ENCODE measurements around the gene DCLRE1C. TPM values are rescaled to one million over a fixed set of nuclear protein-coding genes. Genes with fewer than 3 reads are reported as not detected.
"Not testable (repeated sequence)": the region's sequence is repeated elsewhere in the genome, so short reads cannot be mapped to it uniquely, and the experiment has no call there.

Gene DCLRE1C
- total and polyA plus RNA-seq, 3 experiments from 2014 or later, result 11.3 to 28.4 (median 12.5) TPM

DNA sequence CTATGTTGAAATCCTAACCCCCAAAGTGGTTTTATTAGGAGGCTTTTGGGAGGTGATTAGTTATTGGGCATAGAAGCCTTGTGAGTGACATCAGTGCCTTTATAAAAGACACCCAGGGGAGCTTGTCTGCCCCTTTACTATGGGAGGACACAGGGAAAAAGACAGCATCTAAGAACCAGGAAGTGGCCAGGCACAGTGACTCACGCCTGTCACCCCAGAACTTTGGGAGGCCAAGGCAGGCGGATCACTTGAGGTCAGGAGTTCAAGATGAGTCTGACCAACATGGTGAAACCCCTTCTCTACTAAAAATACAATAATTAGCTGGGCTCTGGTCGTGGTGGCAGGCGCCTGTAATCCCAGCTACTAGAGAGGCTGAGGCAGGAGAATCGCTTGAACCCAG, 14.9 kb downstream of the DCLRE1C start:
- not testable (repeated sequence) for DNase-seq

DNA sequence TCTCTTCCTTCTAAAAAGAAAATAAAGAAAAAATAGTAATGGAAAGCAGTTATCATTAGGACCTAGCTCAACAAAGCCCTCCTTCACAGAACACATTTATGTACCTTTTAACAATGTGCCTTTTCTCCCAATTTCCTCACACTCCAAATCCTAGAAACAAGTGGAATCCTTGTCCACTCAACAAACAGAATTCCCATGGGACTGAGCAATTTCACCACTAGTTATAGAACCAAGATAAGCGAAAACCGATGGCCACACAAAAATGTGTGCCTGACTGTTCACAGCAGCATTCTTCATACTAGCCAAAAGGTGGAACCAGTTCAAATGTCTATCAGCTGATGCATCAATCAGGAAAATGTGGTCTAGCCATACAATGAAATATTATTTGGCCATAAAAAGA, 17.3 kb downstream of the DCLRE1C start:
- POLR2A ChIA-PET, result no interaction called here
- peaks cover 21% of the 10 kb centered on the region for H3K36me3 ChIP-seq (ENCODE audit: insufficient read depth, low read length)

More for the DNA sequence above, 14.9 kb downstream of the DCLRE1C start:
- peak overlapping the region in 4 of 8 donors; percentile 20 to 94 (median 44) for H3K27ac Mint-ChIP-seq
- H3K9me3 Mint-ChIP-seq; H3K36me3 ChIP-seq (ENCODE audit: insufficient read depth, low read length); POLR2A ChIA-PET; H3K4me3 Mint-ChIP-seq; H3K4me1 ChIP-seq (ENCODE audit: insufficient read depth, low read length); CTCF ChIA-PET; H3K4me3 ChIP-seq (ENCODE audit: low read length); H3K27me3 Mint-ChIP-seq; H3K9me3 ChIP-seq (ENCODE audit: low read length); H3K27ac ChIP-seq (ENCODE audit: low read depth, low read length); H3K27me3 ChIP-seq (ENCODE audit: insufficient read depth, low read length, poor library complexity, severe bottlenecking): not testable (repeated sequence)
- H3K36me3 Mint-ChIP-seq, result peaks cover 0 to 64% (median 17%) of the 10 kb centered on the region in 3 donors
- H3K4me1 Mint-ChIP-seq, result peaks cover 9 to 14% (median 13%) of the 10 kb centered on the region in 3 donors

DNA sequence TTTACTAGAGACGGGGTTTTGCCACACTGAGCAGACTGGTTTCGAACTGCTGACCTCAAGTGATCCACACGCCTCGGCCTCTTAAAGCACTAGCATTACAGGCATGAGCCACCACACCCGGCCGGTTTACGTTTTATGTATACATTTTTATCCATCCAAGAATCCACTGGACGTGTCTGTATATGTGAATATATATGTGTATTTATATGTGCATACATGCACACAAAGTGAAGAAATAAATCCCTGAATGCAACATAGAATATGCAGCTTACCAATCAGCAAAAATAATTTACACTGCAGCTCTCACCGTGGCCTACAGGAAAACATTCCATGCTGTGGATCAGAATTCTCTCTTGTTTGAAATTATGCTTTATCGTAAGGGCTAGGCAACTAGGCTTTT, 23.3 kb downstream of the DCLRE1C start:
- ChIA-PET CTCF (interaction anchor here (1.1 kb wide), 1 partner anchor 29 kb away, joined by 3 read pairs; the partner anchor contains the start of gene MEIG1), POLR2A (no interaction called here)
- Mint-ChIP-seq H3K36me3 (peaks cover 9 to 83% (median 24%) of the 10 kb centered on the region in 3 donors), H3K9me3 (no peaks in the 10 kb centered on the region), H3K4me3 (no peak overlapping the region), H3K27me3 (no peaks in the 10 kb centered on the region), H3K27ac (no peak overlapping the region), H3K4me1 (peaks cover 0 to 1% (median 0%) of the 10 kb centered on the region in 3 donors)
- Histone ChIP-seq H3K27me3 (ENCODE audit: insufficient read depth, low read length, poor library complexity, severe bottlenecking) (no peaks in the 10 kb centered on the region), H3K9me3 (ENCODE audit: low read length) (no peaks in the 10 kb centered on the region), H3K36me3 (ENCODE audit: insufficient read depth, low read length) (peaks cover 39% of the 10 kb centered on the region), H3K4me1 (ENCODE audit: insufficient read depth, low read length) (no peaks in the 10 kb centered on the region), H3K4me3 (ENCODE audit: low read length) (no peak overlapping the region), H3K27ac (ENCODE audit: low read depth, low read length) (no peak overlapping the region)
- DNase-seq, result no peak

More for the DNA sequence above, 17.3 kb downstream of the DCLRE1C start:
- DNase-seq, result no peak
- H3K4me3 ChIP-seq (ENCODE audit: low read length), result no peak overlapping the region
- H3K4me1 Mint-ChIP-seq, result peaks cover 0 to 4% (median under 1%) of the 10 kb centered on the region in 3 donors
- no peaks in the 10 kb centered on the region for H3K9me3 Mint-ChIP-seq
- H3K4me1 ChIP-seq (ENCODE audit: insufficient read depth, low read length), result no peaks in the 10 kb centered on the region
- H3K4me3 Mint-ChIP-seq, result no peak overlapping the region
- CTCF ChIA-PET, result no interaction called here
- H3K27me3 Mint-ChIP-seq, result no peaks in the 10 kb centered on the region
- H3K27ac ChIP-seq (ENCODE audit: low read depth, low read length), result no peak overlapping the region
- H3K36me3 Mint-ChIP-seq, result peaks cover 0 to 66% (median 21%) of the 10 kb centered on the region in 3 donors
- no peaks in the 10 kb centered on the region for H3K27me3 ChIP-seq (ENCODE audit: insufficient read depth, low read length, poor library complexity, severe bottlenecking)
- H3K9me3 ChIP-seq (ENCODE audit: low read length), result no peaks in the 10 kb centered on the region
- H3K27ac Mint-ChIP-seq, result peak overlapping the region in 4 of 8 donors; percentile 29 to 57 (median 39)

DNA sequence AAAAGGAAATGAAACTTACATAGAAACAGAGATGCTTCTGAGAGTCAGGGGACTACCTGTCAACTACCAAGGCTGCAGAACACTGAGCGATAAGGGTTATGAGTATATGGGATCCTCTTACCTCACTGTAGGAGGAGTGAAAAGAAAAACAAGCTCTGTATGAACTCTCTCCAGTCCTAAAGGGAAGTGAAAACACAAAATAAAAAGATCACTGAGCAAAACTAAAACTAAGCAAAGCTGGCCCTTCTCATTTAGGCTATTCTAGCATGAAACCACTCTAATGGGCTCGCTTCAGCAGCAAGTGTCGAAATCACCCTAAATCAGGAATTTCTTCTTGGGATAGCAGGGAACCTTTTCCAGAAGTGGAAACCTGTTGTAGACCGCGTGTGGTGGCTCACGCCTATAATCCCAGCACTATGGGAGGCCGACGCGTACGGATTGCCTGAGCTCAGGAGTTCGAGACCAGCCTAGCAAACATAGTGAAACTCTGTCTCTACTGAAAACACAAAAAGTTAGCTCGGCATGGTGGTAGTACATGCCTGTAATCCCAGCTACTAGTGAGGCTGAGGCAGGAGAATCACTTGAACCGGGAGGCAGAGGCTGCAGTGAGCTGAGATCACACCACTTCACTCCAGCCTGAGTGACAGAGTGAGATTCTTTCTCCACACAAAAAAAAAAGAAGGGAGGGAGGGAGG, 27.0 kb downstream of the DCLRE1C start:
- H3K9me3 Mint-ChIP-seq, result no peaks in the 10 kb centered on the region
- no peaks in the 10 kb centered on the region for H3K27me3 Mint-ChIP-seq
- H3K27ac Mint-ChIP-seq, result peak overlapping the region in 3 of 8 donors; percentile 22 to 76 (median 61)
- Histone ChIP-seq H3K4me1 (ENCODE audit: insufficient read depth, low read length) (no peaks in the 10 kb centered on the region), H3K4me3 (ENCODE audit: low read length) (no peak overlapping the region), H3K36me3 (ENCODE audit: insufficient read depth, low read length) (peaks cover 39% of the 10 kb centered on the region), H3K9me3 (ENCODE audit: low read length) (no peaks in the 10 kb centered on the region), H3K27ac (ENCODE audit: low read depth, low read length) (no peak overlapping the region), H3K27me3 (ENCODE audit: insufficient read depth, low read length, poor library complexity, severe bottlenecking) (no peaks in the 10 kb centered on the region)
- H3K4me3 Mint-ChIP-seq, result no peak overlapping the region
- ChIA-PET CTCF (no interaction called here), POLR2A (no interaction called here)
- DNase-seq, result no peak
- H3K36me3 Mint-ChIP-seq, result peaks cover 22 to 85% (median 22%) of the 10 kb centered on the region in 3 donors
- peaks cover 0 to 1% (median 0%) of the 10 kb centered on the region in 3 donors for H3K4me1 Mint-ChIP-seq

- H3K36me3 Mint-ChIP-seq, result peaks cover 28 to 85% (median 29%) of the 10 kb centered on the region in 3 donors
- H3K27me3 Mint-ChIP-seq, result no peaks in the 10 kb centered on the region
- no peak overlapping the region for H3K27ac ChIP-seq (ENCODE audit: low read depth, low read length)
- no peaks in the 10 kb centered on the region for H3K27me3 ChIP-seq (ENCODE audit: insufficient read depth, low read length, poor library complexity, severe bottlenecking)
- H3K9me3 ChIP-seq (ENCODE audit: low read length), result no peaks in the 10 kb centered on the region
- no peaks in the 10 kb centered on the region for H3K9me3 Mint-ChIP-seq
- H3K36me3 ChIP-seq (ENCODE audit: insufficient read depth, low read length), result peaks cover 46% of the 10 kb centered on the region
- no peak overlapping the region for H3K4me3 Mint-ChIP-seq
- H3K4me1 Mint-ChIP-seq, result peaks cover 0 to 3% (median 0%) of the 10 kb centered on the region in 3 donors
- DNase-seq, result no peak
- ChIA-PET CTCF (no interaction called here), POLR2A (no interaction called here)
- no peak overlapping the region for H3K27ac Mint-ChIP-seq
- no peaks in the 10 kb centered on the region for H3K4me1 ChIP-seq (ENCODE audit: insufficient read depth, low read length)
- H3K4me3 ChIP-seq (ENCODE audit: low read length), result no peak overlapping the region
Observed at GRCh38 chr10:14926061-14926470, 27.8 kb downstream of the DCLRE1C start.

GRCh38 chr10:14925268-14925667, 28.6 kb downstream of the DCLRE1C start:
- POLR2A ChIA-PET, result no interaction called here
- Histone ChIP-seq H3K27me3 (ENCODE audit: insufficient read depth, low read length, poor library complexity, severe bottlenecking) (no peaks in the 10 kb centered on the region), H3K4me1 (ENCODE audit: insufficient read depth, low read length) (no peaks in the 10 kb centered on the region), H3K9me3 (ENCODE audit: low read length) (no peaks in the 10 kb centered on the region), H3K4me3 (ENCODE audit: low read length) (no peak overlapping the region), H3K27ac (ENCODE audit: low read depth, low read length) (no peak overlapping the region), H3K36me3 (ENCODE audit: insufficient read depth, low read length) (peaks cover 43% of the 10 kb centered on the region)
- Mint-ChIP-seq H3K9me3 (no peaks in the 10 kb centered on the region), H3K27ac (no peak overlapping the region), H3K4me1 (peaks cover 0 to 3% (median 0%) of the 10 kb centered on the region in 3 donors), H3K27me3 (no peaks in the 10 kb centered on the region), H3K36me3 (peaks cover 31 to 87% (median 34%) of the 10 kb centered on the region in 3 donors), H3K4me3 (no peak overlapping the region)
- CTCF ChIA-PET, result no interaction called here
- DNase-seq, result no peak

DNA sequence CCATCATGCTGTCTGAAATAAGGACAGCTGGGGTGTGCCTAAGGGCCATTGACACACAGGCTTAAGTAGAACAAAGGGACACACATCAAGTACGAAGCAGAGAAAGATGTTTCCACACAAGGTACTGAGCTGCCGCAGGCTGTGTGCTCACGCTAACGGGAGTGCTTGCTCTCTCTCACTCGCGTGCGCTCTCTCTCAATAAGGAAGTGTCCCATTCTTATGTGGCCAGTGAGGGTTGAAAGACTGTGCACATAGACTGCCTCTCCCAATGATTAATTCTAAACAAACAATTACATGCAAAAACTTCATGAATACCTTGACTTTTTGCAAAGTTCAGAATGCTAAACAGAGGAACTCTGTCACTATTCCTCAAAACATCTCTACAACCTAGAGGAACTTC, 29.9 kb downstream of the DCLRE1C start:
- Histone ChIP-seq H3K27me3 (ENCODE audit: insufficient read depth, low read length, poor library complexity, severe bottlenecking) (no peaks in the 10 kb centered on the region), H3K9me3 (ENCODE audit: low read length) (no peaks in the 10 kb centered on the region), H3K36me3 (ENCODE audit: insufficient read depth, low read length) (peaks cover 54% of the 10 kb centered on the region), H3K4me3 (ENCODE audit: low read length) (no peak overlapping the region), H3K4me1 (ENCODE audit: insufficient read depth, low read length) (no peaks in the 10 kb centered on the region), H3K27ac (ENCODE audit: low read depth, low read length) (no peak overlapping the region)
- Mint-ChIP-seq H3K27me3 (no peaks in the 10 kb centered on the region), H3K27ac (no peak overlapping the region), H3K4me3 (no peak overlapping the region), H3K9me3 (no peaks in the 10 kb centered on the region), H3K4me1 (peaks cover 0 to 3% (median 0%) of the 10 kb centered on the region in 3 donors), H3K36me3 (peaks cover 41 to 92% (median 47%) of the 10 kb centered on the region in 3 donors)
- POLR2A ChIA-PET, result no interaction called here
- DNase-seq, result no peak
- CTCF ChIA-PET, result no interaction called here

DNA sequence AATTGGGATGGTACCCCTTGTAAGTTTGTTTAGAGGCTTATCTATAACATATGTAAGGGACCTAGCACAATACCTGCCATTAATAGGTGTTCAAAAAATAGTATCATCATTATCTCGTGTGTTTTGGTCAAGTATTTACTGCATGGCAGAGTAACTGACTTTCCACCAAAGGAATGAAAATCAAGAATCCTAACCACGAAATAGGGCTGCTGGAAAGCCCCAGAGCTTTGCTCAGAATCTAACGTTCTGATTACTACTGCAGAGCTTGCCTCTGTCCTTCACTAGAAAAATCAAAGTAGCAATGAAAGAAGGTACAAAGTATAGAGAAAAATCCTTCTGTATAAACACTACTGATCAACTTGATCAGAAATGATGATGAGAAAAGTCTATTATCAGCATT, 34.9 kb downstream of the DCLRE1C start:
- Histone ChIP-seq H3K27ac (ENCODE audit: low read depth, low read length) (no peak overlapping the region), H3K4me3 (ENCODE audit: low read length) (no peak overlapping the region), H3K36me3 (ENCODE audit: insufficient read depth, low read length) (peaks cover 57% of the 10 kb centered on the region), H3K27me3 (ENCODE audit: insufficient read depth, low read length, poor library complexity, severe bottlenecking) (no peaks in the 10 kb centered on the region), H3K9me3 (ENCODE audit: low read length) (peaks cover 13% of the 10 kb centered on the region), H3K4me1 (ENCODE audit: insufficient read depth, low read length) (no peaks in the 10 kb centered on the region)
- Mint-ChIP-seq H3K27ac (no peak overlapping the region), H3K4me3 (no peak overlapping the region), H3K9me3 (peaks cover 8 to 20% (median 13%) of the 10 kb centered on the region in 5 donors), H3K4me1 (peaks cover 12 to 20% (median 14%) of the 10 kb centered on the region in 3 donors), H3K27me3 (no peaks in the 10 kb centered on the region), H3K36me3 (peaks cover 56 to 96% (median 77%) of the 10 kb centered on the region in 3 donors)
- DNase-seq, result no peak
- CTCF ChIA-PET, result no interaction called here
- POLR2A ChIA-PET, result no interaction called here

Measured in CD8-positive, alpha-beta memory T cell (primary cell).